Nephron progenitor cell (in vitro differentiated cells): ENCODE results near the gene SASH1.

ENCODE experiments used
- DNase-seq: peaks from one replicate; pipeline ENCODE4 v3.0.0; 2021
- H3K27ac Mint-ChIP-seq: 2 replicates; pipeline ENCODE4 v1.8.0; 2021; ENCODE audit warnings: mild to moderate bottlenecking, moderate library complexity, mixed read lengths
- H3K27me3 Mint-ChIP-seq: 2 replicates; pipeline ENCODE4 v1.8.0; 2021; ENCODE audit warnings: mild to moderate bottlenecking, low read depth, mixed read lengths; ENCODE audit not compliant: poor library complexity
- H3K36me3 Mint-ChIP-seq: 2 replicates; pipeline ENCODE4 v1.8.0; 2021; ENCODE audit warnings: low read depth, mixed read lengths
- H3K4me1 Mint-ChIP-seq: 2 replicates; pipeline ENCODE4 v1.8.0; 2021; ENCODE audit warnings: mixed read lengths
- H3K4me3 Mint-ChIP-seq: 2 replicates; pipeline ENCODE4 v1.8.0; 2021; ENCODE audit warnings: mild to moderate bottlenecking, moderate library complexity, mixed read lengths
- H3K9me3 Mint-ChIP-seq: 2 replicates; pipeline ENCODE4 v1.8.0; 2021; ENCODE audit warnings: mild to moderate bottlenecking, moderate library complexity, mixed read lengths
- TF ChIP-seq, protein P1 (sequence below): fragments of 200-600 bp; sonication (generic); IDR thresholded peaks from 2 replicates; pipeline ENCODE4 v1.5.0; 2021; ENCODE audit warnings: antibody characterized with exemption

Gene SASH1

GRCh38 chr6:148332088-148332487, 10.6 kb upstream of the SASH1 start:
- no peaks in the 10 kb centered on the region for H3K9me3 Mint-ChIP-seq
- peaks cover 11% of the 10 kb centered on the region for H3K4me1 Mint-ChIP-seq
- H3K36me3 Mint-ChIP-seq, result no peaks in the 10 kb centered on the region
- DNase-seq, result no peak
- peak overlapping the region; percentile 21 for H3K27ac Mint-ChIP-seq
- TF ChIP-seq, protein P1, sequence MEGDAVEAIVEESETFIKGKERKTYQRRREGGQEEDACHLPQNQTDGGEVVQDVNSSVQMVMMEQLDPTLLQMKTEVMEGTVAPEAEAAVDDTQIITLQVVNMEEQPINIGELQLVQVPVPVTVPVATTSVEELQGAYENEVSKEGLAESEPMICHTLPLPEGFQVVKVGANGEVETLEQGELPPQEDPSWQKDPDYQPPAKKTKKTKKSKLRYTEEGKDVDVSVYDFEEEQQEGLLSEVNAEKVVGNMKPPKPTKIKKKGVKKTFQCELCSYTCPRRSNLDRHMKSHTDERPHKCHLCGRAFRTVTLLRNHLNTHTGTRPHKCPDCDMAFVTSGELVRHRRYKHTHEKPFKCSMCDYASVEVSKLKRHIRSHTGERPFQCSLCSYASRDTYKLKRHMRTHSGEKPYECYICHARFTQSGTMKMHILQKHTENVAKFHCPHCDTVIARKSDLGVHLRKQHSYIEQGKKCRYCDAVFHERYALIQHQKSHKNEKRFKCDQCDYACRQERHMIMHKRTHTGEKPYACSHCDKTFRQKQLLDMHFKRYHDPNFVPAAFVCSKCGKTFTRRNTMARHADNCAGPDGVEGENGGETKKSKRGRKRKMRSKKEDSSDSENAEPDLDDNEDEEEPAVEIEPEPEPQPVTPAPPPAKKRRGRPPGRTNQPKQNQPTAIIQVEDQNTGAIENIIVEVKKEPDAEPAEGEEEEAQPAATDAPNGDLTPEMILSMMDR, result no peak
- H3K4me3 Mint-ChIP-seq, result no peak overlapping the region
- H3K27me3 Mint-ChIP-seq, result peaks cover 2% of the 10 kb centered on the region

GRCh38 chr6:148336901-148337300, 5.7 kb upstream of the SASH1 start:
- no peak overlapping the region for H3K27ac Mint-ChIP-seq
- peaks cover 13% of the 10 kb centered on the region for H3K4me1 Mint-ChIP-seq
- no peak for DNase-seq
- H3K4me3 Mint-ChIP-seq, result no peak overlapping the region
- no peaks in the 10 kb centered on the region for H3K9me3 Mint-ChIP-seq
- no peaks in the 10 kb centered on the region for H3K36me3 Mint-ChIP-seq
- TF ChIP-seq, protein P1, result no peak
- H3K27me3 Mint-ChIP-seq, result no peaks in the 10 kb centered on the region

GRCh38 chr6:148339766-148340165, 2.9 kb upstream of the SASH1 start:
- DNase-seq, result no peak
- Mint-ChIP-seq H3K27me3 (no peaks in the 10 kb centered on the region), H3K9me3 (no peaks in the 10 kb centered on the region), H3K4me3 (no peak overlapping the region), H3K4me1 (peaks cover 23% of the 10 kb centered on the region), H3K36me3 (no peaks in the 10 kb centered on the region), H3K27ac (no peak overlapping the region)
- TF ChIP-seq, protein P1, result no peak

GRCh38 chr6:148340586-148341297, 1.9 kb upstream of the SASH1 start:
- no peaks in the 10 kb centered on the region for H3K9me3 Mint-ChIP-seq
- H3K4me1 Mint-ChIP-seq, result peaks cover 33% of the 10 kb centered on the region
- peak overlapping the region; percentile 25 for H3K4me3 Mint-ChIP-seq
- TF ChIP-seq, protein P1, result no peak
- H3K27ac Mint-ChIP-seq, result peak overlapping the region; percentile 92
- no peaks in the 10 kb centered on the region for H3K27me3 Mint-ChIP-seq
- no peaks in the 10 kb centered on the region for H3K36me3 Mint-ChIP-seq
- no peak for DNase-seq

- Mint-ChIP-seq H3K4me3 (peak overlapping the region; percentile 91), H3K36me3 (no peaks in the 10 kb centered on the region), H3K4me1 (peaks cover 46% of the 10 kb centered on the region), H3K9me3 (no peaks in the 10 kb centered on the region), H3K27me3 (no peaks in the 10 kb centered on the region), H3K27ac (peak overlapping the region; percentile 100)
- TF ChIP-seq, protein P1, result no peak
- DNase-seq, result no peak
These were observed 613 bp upstream of the SASH1 start for GRCh38 chr6:148342100-148342349.

- Mint-ChIP-seq H3K36me3 (peaks cover 2% of the 10 kb centered on the region), H3K27ac (peak overlapping the region; percentile 14), H3K9me3 (no peaks in the 10 kb centered on the region), H3K4me1 (peaks cover 56% of the 10 kb centered on the region), H3K27me3 (no peaks in the 10 kb centered on the region), H3K4me3 (peak overlapping the region; percentile 81)
- TF ChIP-seq, protein P1, result no peak
- no peak for DNase-seq
These were observed 577 bp downstream of the SASH1 start for GRCh38 chr6:148343047-148343782.
